RKO (cell line): ENCODE results near the gene CCDC137.

Experiments used
- DNase-seq: peaks from one replicate; pipeline ENCODE4 v3.0.0-alpha.2; 2016; ENCODE audit warnings: low spot score

CCDC137 gene

DNA sequence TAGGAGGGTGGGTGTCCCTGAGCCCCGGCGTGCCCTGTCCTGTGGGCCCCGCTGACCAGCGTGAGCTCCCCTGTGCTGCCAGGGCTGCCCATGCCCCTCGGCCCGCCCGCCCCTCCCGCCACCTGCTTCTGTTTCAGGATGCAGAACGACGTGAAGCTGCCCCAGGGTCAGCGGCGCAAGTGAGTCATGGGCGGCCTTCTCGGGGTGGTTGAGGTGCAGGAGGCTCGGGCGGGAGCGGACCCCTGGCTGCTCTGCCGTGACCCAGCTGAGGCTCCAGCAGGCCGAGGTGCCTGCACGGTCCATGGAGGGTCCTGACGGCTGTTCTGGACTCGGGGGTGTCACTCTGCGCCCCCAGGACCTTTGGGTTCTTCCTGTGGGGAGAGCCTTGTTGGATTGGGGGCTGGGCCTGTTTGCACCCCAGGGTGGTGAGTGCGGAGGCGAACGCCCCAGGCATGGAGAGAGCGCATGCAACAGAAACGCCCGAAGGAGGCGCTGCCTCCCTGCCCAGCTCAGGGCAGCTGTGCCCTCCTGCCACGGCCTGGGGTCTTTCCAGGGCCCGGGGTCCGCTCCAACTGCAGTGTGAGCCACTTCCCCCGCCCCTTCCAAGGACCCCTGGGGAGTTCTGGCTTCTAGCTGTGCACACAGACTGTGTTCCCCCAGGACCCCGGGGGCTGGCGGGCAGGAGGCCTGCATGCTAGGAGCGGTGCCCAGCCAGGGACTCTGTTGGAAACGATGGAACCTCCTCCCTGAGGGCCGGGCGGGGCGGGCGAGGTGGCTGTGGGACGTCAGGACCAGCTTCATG, 49.5 kb downstream of the CCDC137 start:
- no peak for DNase-seq

GRCh38 chr17:81716674-81716996, 50.1 kb downstream of the CCDC137 start:
- no peak for DNase-seq

GRCh38 chr17:81717049-81717765, 50.7 kb downstream of the CCDC137 start:
- DNase-seq = no peak

GRCh38 chr17:81717766-81718089, 51.2 kb downstream of the CCDC137 start:
- no peak for DNase-seq

- DNase-seq = no peak
Measured at GRCh38 chr17:81719410-81720266, 53.1 kb downstream of the CCDC137 start.

DNA sequence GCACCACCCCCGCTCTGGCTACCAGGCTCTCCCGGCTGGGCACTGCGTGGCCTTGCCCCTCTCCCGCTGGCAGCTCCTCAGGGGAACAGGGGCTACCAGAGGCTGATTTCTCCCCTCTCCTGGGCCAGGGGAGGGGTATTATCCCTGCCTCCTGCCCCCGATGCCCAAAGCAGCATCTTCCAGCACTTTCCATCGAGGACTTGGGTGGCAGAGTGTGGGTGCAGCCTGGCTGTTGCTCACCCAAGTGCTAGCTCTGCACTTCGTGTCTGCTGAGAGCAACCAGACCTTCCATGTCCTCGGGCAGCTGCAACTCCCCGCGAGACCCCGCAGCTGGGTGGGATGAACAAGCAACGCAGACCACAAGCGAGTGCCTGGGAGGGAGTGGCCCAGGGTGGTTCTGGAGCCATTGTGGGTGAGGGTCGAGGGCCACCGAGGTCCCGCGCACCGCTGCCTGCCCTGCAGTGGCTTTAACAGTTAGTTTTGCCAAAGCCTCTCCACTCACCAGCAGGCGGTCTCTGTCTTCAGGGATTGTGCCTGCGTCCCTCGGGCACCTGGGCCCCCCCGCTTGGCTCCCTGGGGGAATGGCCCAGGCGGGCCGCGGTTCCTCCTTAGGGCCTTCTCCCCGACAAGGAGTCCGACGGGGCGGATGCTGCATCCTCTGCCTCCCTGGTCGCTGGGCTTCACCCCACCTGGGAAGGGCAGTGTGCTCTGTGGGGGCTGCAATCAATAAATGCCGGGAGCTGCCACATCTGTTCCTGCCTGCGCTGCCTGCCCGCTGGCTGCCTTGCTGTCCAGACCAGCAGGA, 53.9 kb downstream of the CCDC137 start:
- DNase-seq = no peak

DNA sequence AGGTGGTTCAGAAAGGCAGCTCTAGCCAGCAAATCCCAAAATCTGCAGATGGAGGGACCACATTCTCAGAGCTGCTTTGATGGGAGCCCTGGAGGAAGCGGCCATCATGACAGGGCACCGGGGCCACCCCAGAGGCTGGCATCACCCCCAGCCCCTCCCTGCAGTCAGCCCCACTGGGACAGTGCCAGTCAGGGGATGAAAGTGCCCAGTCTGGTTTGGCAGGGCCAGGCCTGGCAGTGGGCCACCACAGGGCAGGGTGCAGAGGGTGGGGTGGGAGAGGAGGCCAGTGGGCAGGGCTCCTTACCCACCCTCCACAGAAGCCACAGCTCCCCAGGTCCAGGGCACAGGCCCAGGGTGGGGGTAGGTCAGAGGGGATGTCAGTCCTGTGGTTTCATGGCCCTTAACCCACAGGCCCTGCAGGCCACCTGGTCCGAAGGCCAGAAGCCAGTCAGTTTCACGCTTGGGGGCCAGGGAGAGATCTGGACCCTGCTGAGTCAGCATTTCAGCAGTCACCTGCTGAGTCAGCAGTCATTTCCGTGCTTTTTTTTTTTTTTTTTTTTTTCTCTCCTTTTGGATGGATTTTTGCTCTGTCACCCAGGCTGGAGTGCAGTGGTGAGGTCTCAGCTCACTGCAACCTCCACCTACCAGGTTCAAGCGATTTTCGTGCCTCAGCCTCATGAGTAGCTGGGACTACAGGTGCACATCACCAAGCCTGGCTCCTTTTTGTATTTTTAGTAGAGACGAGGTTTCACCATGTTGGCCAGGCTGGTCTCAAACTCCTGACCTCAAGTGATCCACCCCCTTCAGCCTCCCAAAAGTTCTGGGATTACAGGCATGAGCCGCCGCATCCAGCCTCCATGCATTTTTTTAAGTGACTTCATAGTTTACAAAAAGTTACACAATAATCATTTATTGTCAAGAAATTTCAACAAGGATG, 55.9 kb downstream of the CCDC137 start:
- DNase-seq = peak; percentile 66
